DMS153 treated with DMSO at 0.1 percent for 48 hours (cell line): ENCODE data around the gene ARCN1.
"Not testable (repeated sequence)": the region's sequence is repeated elsewhere in the genome, so short reads cannot be mapped to it uniquely, and the experiment has no call there.

ENCODE experiments used
- DNase-seq: peaks from one replicate; lab custom pipeline; 2025; ENCODE audit not compliant: unreplicated experiment; lab: John Stamatoyannopoulos, UW

The ARCN1 gene

GRCh38 chr11:118605116-118605867 is 33.1 kb downstream of the ARCN1 start:
- no peak for DNase-seq

GRCh38 chr11:118606157-118606843 is 34.1 kb downstream of the ARCN1 start:
- no peak for DNase-seq

GRCh38 chr11:118606844-118607228 is 34.6 kb downstream of the ARCN1 start:
- no peak for DNase-seq

- no peak for DNase-seq
Observed at GRCh38 chr11:118607401-118608359, 35.5 kb downstream of the ARCN1 start, which contains the start of gene PHLDB1. Gene PHLDB1 (plus strand): TSS chr11:118607615. CDS start chr11:118613837, 6,222 bp downstream.

DNA sequence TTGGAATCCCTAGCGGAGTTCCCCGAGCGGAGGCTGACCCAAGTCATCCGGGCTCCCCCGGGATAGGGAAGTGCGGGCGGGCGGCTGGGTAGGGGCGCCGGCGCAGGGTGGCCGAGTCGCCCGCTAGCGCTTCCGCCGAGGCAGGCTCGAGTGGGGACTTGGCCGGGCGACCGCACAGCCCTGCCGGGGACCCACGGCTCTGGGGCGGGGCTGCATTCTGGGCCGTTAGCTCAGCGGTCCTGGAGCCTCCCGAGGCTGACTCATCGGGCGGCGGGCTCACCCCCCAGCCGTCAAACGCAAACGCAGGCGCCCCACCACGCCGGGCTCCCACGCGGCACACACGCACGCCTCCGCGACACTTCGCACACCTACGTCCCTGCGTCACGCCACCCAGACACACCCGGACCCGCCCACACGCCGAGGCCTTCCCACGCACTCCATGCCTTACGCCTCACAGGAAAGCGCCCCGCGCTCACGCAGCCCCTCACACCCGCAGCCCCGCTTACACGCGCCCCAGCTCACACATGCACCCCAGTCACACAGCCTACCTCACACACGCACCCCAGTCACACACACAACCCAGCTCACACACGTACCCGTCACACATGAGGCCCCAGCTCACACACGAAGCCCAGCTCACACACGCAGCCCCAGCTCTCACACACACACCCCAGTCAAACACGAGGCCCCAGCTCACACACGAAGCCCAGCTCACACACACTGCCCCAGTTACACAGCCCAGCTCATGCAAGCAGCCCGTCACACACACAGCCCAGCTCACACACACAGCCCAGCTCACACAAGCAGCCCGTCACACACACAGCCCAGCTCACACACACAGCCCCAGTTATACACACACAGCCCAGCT is 36.4 kb downstream of the ARCN1 start:
- no peak for DNase-seq

GRCh38 chr11:118609380-118610224 is 37.4 kb downstream of the ARCN1 start:
- DNase-seq: no peak

- no peak for DNase-seq
Observed at GRCh38 chr11:118610225-118610772, 38.1 kb downstream of the ARCN1 start.

- DNase-seq: peak; percentile 6
Observed at GRCh38 chr11:118610773-118611432, 38.7 kb downstream of the ARCN1 start.

DNA sequence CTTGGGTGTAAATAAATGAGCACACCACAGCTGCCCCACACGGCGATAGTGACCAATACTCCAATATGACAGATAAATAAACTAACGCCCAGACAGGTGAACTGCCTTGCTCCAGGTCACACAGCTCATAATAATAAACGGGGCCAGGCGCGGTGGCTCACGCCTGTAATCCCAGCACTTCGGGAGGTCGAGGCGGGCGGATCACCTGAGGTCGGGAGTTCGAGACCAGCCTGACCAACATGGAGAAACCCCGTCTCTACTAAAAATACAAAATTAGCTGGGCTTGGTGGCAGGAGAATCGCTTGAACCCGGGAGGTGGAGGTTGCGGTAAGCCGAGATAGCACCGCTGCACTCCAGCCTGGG is 39.2 kb downstream of the ARCN1 start:
- not testable (repeated sequence) for DNase-seq

- DNase-seq: no peak
Observed at GRCh38 chr11:118612378-118612777, 40.2 kb downstream of the ARCN1 start.

DNA sequence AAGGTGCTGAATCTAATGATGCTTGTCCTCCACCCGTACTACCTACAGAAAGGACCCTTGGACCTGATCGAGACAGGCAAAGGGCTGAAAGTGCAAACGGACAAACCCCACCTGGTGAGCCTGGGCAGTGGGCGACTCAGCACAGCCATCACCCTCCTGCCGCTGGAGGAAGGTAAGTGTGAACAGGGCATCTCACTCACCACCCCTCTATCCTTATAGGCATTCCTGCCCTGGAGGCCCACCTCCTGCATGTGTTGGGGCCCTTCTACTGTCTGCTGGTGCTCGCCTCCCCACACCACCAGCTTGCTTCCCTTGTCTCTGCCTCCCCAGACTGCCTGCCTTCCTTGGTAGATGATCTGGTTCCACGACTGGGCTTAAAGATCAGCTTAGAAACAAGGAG is 42.3 kb downstream of the ARCN1 start:
- no peak for DNase-seq

- DNase-seq: no peak
Observed at GRCh38 chr11:118615282-118615975, 43.2 kb downstream of the ARCN1 start.

DNA sequence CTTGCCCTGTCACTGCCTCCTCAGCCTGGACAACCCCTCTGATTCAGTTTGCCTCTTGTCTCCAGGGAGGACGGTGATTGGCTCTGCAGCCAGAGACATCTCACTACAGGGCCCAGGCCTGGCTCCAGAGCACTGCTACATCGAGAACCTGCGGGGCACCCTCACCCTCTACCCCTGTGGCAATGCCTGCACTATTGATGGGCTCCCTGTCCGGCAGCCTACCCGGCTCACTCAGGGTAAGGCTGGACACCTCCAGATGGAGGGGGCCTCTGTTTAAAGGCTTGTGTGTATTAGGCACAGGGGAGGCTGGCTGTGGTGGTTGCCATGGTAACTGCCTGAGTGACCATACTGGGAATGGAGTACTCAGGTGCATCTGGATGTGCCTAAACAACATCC is 43.8 kb downstream of the ARCN1 start:
- DNase-seq: no peak

- DNase-seq: no peak
Observed at GRCh38 chr11:118618115-118618990, 46.1 kb downstream of the ARCN1 start.

- DNase-seq: no peak
Observed at GRCh38 chr11:118618991-118619375, 46.8 kb downstream of the ARCN1 start.

DNA sequence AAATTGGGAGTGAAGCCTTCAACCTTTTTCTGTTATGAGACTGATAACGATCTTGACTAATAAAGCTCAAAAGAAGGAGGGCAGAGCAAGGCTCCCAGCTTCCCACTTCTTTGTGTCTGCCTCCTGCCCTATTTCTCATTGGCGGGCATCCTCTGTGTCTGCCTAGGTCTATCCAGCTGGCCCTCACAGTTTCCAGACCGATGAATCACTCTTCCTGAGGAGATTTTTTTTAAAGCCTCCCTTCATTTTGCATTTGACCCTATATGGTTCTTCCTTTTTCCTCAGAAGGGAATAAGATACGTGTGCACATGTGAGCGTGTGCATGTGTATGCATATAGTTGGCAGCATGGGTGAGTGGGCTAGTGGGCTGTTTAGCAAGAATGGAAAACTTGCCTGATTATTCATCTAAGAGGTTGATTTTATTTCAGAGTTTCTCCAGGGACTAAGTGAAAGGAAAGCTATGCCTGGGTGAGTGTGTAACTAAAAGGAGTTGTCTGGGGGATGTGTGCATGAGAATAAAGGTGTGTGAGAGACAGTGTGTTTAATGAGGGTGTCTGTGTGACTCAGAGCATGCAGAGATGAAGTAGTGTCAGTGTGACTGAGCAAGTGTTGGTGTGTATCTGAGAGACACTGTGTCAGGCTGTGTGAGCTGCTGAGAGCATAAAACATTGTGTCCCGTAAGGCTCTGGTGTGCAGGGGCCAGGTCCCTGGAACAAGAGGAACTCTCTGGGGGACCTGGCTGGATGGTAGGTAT is 47.4 kb downstream of the ARCN1 start:
- DNase-seq: no peak
